Activated CD8-positive, alpha-beta memory T cell treated with anti-CD3 and anti-CD28 coated beads for 24 hours (primary cell): ENCODE measurements around the gene ORM2.
"Not testable (repeated sequence)": the region's sequence is repeated elsewhere in the genome, so short reads cannot be mapped to it uniquely, and the experiment has no call there.

ENCODE experiments used
- DNase-seq: peaks from one replicate; pipeline ENCODE4 v3.0.0-alpha.2; 2020

The ORM2 gene

GRCh38 chr9:114314881-114315722 lies 14.6 kb upstream of the ORM2 start:
- peak; percentile 33 for DNase-seq

- DNase-seq = peak; percentile 41
These were observed 13.8 kb upstream of the ORM2 start for GRCh38 chr9:114315723-114316363.

- peak; percentile 37 for DNase-seq
These were observed 13.0 kb upstream of the ORM2 start for GRCh38 chr9:114316605-114317230.

- DNase-seq = peak; percentile 5
These were observed 11.9 kb upstream of the ORM2 start for GRCh38 chr9:114317665-114318357.

GRCh38 chr9:114318416-114318815 lies 11.3 kb upstream of the ORM2 start:
- peak; percentile 42 for DNase-seq

GRCh38 chr9:114319147-114319546 lies 10.5 kb upstream of the ORM2 start:
- DNase-seq = peak; percentile 9

GRCh38 chr9:114320710-114321109 lies 9.0 kb upstream of the ORM2 start:
- DNase-seq = not testable (repeated sequence)

GRCh38 chr9:114321759-114322158 lies 7.9 kb upstream of the ORM2 start:
- DNase-seq = no peak

GRCh38 chr9:114322160-114322818 lies 7.4 kb upstream of the ORM2 start:
- DNase-seq = not testable (repeated sequence)

GRCh38 chr9:114322831-114323531 lies 6.7 kb upstream of the ORM2 start, which contains the start of gene ORM1:
TSS of gene ORM1 (plus strand) at chr9:114323098. CDS start at chr9:114323134, 36 bp downstream.
- DNase-seq = not testable (repeated sequence)

- not testable (repeated sequence) for DNase-seq
These were observed 5.8 kb upstream of the ORM2 start for GRCh38 chr9:114323849-114324248.

GRCh38 chr9:114324492-114324891 lies 5.2 kb upstream of the ORM2 start:
- no peak for DNase-seq

GRCh38 chr9:114324965-114325364 lies 4.7 kb upstream of the ORM2 start:
- not testable (repeated sequence) for DNase-seq

- DNase-seq = not testable (repeated sequence)
These were observed 3.9 kb upstream of the ORM2 start for GRCh38 chr9:114325684-114326254.

GRCh38 chr9:114327749-114328148 lies 1.9 kb upstream of the ORM2 start:
- no peak for DNase-seq

GRCh38 chr9:114328357-114328820 lies 1.3 kb upstream of the ORM2 start:
- DNase-seq = not testable (repeated sequence)

GRCh38 chr9:114328937-114329624 lies 588 bp upstream of the ORM2 start:
- DNase-seq = not testable (repeated sequence)

- no peak for DNase-seq
These were observed 967 bp downstream of the ORM2 start for GRCh38 chr9:114330636-114331035.

- DNase-seq = not testable (repeated sequence)
These were observed 1.8 kb downstream of the ORM2 start for GRCh38 chr9:114331229-114332195.
